ENCODE measurements around the gene USPL1.
"Not testable (repeated sequence)": the region's sequence is repeated elsewhere in the genome, so short reads cannot be mapped to it uniquely, and the experiment has no call there.

GRCh38 chr13:30641173-30641572, 23.5 kb downstream of the USPL1 start:
- TF ChIP-seq POLR2A (IDR thresholded peaks at IDR 0.05); POLR2AphosphoS5 (IDR thresholded peaks at IDR 0.05; ENCODE audit: insufficient read depth in 1 of 2, low read depth in 1 of 2): not testable (repeated sequence)
